ENCODE results near the gene STX7.
A peak's percentile ranks its signal among the peaks of the same experiment; 100 is the strongest.

Gene STX7

GRCh38 chr6:132506461-132506860 is 6.5 kb downstream of the STX7 start:
- no peak for DNase-seq

- DNase-seq = no peak
Observed at GRCh38 chr6:132505158-132505557, 7.8 kb downstream of the STX7 start.

DNA sequence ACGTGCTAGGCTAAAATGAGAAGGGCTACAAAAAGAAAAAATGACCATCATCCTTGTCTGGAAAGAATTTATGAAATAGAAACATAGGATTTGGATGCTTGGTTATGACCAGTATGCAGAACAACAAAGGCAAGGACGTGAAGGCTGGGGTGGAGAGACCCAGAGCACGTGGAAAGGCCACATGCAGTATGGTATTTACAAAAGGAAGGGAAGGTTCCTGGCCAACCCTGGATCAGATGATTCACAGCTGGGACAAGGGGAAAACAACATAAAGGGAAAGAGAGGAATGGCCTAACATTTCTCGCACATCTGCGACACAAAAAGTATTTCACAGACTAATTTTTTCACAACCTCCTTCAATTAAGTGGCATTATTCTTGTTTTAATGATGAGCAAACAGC is 8.2 kb downstream of the STX7 start:
- no peak for DNase-seq

DNA sequence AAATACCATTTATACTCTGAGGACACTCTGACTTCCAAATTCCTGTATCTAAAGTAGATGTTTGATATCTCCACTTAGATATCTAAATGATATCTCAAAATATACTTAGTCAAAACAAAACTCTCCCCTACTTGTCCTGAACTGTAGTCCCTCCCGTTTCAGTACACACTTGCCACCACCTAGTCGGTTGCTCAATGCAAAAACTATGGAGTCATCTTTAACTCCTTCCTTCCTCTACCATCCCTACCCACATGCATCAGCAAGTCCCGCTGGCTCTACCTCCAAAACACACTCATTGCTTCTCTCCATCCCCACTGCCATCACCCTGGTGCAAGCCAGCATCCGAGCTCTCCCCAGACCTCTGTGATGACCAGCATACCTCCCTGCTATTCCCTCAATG is 13.2 kb downstream of the STX7 start:
- DNase-seq = no peak

- no peak for DNase-seq
Observed at GRCh38 chr6:132498638-132499037, 14.3 kb downstream of the STX7 start.

- DNase-seq = no peak
Observed at GRCh38 chr6:132496519-132497180, 16.3 kb downstream of the STX7 start.

- no peak for DNase-seq
Observed at GRCh38 chr6:132495604-132496079, 17.3 kb downstream of the STX7 start.

- no peak for DNase-seq
Observed at GRCh38 chr6:132494954-132495353, 18.0 kb downstream of the STX7 start.

GRCh38 chr6:132491881-132492280 is 21.0 kb downstream of the STX7 start:
- no peak for DNase-seq

- no peak for DNase-seq
Observed at GRCh38 chr6:132491303-132491702, 21.6 kb downstream of the STX7 start.

DNA sequence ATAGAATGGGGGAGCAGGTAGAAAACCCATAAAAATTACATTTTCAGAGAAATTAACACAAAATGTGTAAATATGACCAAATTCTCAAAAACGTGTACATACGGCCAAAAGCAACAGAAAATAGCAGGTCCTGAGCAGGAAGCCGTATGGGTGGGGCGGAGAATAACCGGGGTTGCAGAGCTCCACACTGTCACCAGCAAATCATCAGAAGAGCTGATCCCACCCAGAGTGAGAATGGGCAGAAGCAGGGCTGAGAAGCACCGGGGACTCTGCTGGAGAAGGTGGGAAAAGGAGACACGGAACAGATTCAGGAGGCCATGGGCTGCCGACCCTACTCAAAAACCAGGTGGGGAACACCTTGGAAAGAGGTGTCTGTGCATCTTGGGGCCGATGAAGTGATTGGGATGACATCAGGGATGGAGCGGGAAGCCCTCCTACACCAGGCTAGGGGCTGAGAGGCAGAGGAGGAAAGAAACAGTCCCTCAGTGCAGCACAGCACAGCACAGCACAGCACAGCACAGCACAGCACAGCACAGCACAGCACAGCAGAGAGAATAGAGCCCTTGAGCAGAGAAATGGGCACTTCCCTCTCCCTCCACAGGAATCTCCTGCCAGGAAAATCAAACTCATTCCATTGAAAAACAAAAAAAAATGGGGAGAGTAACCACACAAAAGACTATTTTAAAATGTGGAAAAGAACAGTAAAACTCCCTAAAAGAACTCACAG is 22.3 kb downstream of the STX7 start:
- no peak for DNase-seq

- no peak for DNase-seq
Observed at GRCh38 chr6:132490024-132490423, 22.9 kb downstream of the STX7 start.

GRCh38 chr6:132489376-132489775 is 23.5 kb downstream of the STX7 start:
- no peak for DNase-seq

- no peak for DNase-seq
Observed at GRCh38 chr6:132487762-132488161, 25.2 kb downstream of the STX7 start.

DNA sequence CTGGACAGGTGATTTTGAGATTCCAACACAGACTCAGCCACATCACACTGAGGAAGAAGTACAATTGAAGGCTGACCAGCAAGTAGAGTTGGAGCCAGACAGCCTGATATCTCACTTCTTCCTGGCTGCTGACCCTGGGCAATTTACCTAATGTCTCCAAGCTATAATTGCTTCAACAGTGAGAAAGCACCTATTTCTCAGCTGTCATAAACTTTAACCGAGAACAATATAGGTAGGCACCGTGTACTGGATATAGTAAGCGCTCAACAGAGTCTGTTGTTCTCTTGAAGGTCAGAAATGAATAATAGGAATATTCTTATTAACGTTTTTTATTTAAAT is 28.3 kb downstream of the STX7 start:
- DNase-seq = no peak

- peak; percentile 7 to 9 for DNase-seq
Observed at GRCh38 chr6:132483779-132484679, 28.9 kb downstream of the STX7 start.

DNA sequence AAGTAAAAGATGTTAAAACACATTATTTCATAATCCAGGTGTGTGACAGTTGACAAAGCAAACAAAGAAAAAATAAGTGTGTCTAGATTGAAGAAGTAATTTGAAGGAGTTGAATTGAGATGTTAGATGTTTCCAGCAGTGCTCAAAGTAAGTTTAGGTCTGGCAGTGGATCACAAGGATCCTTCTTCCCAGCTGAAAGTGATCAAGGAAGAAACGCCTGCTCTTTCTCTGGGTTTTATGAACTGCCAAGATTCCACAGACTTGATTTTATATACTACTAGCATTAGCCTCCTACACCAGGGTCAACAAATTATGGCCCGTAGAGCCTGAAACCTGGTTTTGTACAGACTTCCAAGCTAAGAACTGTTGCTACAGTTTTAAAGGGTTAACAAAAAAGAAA is 30.3 kb downstream of the STX7 start:
- DNase-seq = no peak

- DNase-seq = no peak
Observed at GRCh38 chr6:132481189-132481588, 31.7 kb downstream of the STX7 start.

GRCh38 chr6:132479131-132479530 is 33.8 kb downstream of the STX7 start:
- no peak for DNase-seq

DNA sequence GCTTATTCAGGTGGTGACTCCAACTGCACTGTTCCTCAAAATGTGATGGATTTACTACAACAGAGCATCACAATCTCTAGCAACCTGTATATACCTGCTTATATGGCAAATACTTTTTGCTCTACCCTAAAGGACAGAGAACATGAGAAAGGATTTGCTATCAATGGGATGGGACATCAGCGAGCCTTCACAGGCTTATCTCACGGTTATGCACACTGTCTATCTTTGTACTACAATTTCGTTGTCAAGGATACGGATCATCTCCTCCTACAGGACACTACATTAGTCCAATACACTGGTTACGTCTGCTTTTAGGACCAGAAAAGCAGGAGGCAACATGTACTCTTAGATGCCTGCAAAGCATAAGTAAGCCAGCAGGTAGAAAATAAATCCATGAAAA is 34.2 kb downstream of the STX7 start:
- DNase-seq = no peak

GRCh38 chr6:132478266-132478665 is 34.6 kb downstream of the STX7 start:
- DNase-seq = no peak

DNA sequence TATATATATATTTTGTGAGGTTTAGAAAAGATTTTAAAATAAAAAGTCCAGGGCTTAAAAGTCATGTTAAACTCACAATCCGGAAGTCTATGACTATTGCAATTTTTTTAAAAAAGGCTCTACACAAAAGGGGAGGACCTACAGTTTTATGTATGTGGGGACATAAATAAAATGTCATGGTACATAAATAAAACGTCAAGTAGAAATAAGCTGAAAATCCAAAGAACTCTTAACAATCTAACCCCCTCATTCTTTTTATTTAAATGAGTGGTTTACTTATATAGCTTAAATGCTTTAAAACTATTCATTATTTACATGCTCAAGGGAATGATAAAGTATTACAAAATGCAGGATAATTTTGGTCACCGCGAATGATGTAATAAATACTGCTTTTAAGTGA is 36.2 kb downstream of the STX7 start:
- DNase-seq = no peak

GRCh38 chr6:132475925-132476324 is 37.0 kb downstream of the STX7 start:
- no peak for DNase-seq

- DNase-seq = no peak
Observed at GRCh38 chr6:132471787-132472186, 41.1 kb downstream of the STX7 start.

Data from NCI-H187 (cell line).